HG03432 (cell line): ENCODE data around the gene FIGLA.
"Not testable (repeated sequence)": the region's sequence is repeated elsewhere in the genome, so short reads cannot be mapped to it uniquely, and the experiment has no call there.

Experiments
- ATAC-seq: cut with Tn5 transposase; IDR thresholded peaks from one replicate; pipeline ENCODE4 v1.9.1; 2021; ENCODE audit warnings: mild to moderate bottlenecking, moderate library complexity; ENCODE audit not compliant: unreplicated experiment

The FIGLA gene

DNA sequence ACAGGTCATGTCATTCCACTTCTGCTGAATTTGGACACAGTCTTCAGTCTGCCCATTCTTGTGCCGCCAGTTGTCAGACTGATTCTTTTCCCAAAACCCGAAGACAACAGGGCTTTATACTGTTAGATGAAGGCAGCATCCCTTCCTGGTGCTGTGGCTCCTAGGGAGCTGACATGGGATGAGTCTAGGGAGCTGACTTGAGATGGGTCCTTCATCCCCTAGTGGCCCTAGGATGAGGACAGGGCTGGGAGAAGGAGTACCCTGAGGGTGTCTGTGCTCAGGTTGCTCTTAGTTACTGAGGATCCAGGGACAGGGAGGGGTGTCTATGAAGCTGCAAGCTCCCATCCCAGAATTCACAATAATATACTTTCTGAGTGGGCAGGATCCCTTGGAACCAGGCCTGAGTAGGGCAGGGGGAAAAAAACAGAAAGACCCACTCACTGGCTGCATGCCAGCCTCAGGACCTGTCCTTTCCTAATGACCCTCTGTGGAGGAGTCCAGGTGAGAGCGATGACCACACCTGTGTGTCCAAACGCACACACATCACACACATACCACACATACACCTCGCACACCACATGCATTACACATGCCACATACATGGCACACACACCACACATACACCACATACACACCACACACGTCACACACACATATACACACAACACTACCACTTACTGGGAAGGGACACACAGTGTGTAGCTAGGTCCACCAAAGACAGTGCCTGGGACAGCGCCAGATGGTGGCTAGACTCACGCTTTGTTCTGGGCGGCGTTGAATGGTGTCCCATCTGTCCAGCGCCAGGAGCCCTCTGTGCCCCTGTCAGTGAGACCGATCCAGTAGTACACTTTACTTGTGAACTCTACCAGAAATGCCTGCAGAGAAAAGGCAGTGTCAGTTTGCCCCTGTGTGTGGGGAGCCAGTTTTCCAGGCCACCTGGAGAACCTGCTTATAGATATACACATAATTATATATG, 18.8 kb upstream of the FIGLA start:
- ATAC-seq: no peak

DNA sequence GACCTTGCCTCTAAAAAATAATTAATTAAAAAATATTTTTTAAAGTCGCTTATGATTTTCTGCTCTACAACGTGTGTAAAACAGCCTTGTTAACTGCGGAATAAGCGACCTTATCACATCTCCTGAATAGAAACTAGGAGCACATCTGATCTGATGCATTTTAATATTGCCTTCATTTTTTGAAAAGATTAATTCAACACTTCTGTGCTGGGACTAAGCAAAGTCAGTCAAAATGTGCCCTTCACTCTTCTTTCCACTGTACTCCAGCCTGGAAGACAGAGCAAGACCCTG, 17.3 kb upstream of the FIGLA start:
- no peak for ATAC-seq

DNA sequence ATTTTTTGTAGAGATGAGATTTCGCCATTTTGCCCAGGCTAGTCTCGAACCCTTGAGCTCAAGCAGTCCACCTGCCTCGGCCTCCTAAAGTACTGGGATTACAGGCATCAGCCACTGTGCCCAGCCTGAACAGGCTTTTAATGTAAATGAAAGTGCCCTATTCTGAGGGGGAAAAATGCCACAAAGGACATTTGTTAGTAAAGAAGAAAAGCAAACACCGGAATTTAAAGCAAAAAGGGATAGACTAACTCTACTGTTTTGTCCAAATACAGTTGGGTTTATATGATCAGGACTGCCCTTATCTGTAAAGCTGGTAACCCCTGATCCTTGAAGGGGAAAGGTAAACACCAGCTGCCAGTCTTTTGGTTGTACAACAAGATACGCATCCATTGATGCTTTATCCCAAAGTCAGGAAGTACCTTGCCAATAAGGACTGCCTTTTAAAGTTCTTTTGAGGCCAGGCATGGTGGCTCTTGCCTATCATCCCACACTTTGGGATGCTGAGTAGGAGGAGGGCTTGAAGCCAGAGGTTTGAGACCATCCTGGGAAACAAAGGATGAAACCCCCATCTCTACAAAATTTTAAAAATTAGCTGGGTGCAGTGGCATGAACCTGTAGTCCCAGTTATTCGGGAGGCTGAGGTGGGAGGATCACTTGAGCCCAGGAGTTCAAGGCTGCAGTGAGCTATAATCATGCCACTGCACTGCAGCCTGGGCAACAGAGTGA, 16.8 kb upstream of the FIGLA start:
- ATAC-seq: no peak

DNA sequence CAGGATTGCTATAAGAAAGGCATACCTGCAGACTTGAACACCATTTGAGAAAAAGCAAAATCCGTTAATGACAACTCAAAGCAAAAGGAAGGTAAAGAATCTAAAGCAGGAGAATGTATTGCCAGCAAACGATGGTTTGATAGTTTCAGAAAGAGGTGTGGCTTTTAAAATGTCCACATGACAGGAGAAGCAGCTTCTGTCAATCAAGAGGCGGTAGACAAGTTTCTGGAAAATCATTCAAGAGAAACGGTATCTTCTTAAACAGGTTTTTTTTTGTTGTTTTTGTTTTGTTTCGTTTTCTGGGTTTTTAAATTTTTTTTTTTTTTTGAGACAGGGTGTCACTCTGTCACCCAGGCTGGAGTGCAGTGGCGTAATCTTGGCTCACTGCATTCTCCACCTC, 16.2 kb upstream of the FIGLA start:
- no peak for ATAC-seq

DNA sequence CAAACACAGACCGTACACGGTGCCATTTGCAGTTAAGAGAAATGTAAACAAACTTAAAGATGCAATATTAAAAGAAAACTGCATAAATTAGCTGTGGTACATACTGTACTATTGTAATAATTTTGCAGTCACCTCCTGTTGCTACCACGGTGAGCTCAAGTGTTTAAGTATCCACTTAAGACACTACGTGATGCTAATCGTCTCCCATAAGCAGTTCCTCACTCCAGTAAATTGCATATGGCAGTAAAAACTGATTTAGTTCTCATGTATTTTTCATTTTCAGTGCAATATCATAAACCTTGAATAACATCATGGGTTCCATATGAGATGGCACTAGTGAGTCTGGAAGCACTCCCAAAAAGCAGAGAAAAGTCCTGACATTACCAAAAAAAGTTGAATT, 15.6 kb upstream of the FIGLA start:
- no peak for ATAC-seq

DNA sequence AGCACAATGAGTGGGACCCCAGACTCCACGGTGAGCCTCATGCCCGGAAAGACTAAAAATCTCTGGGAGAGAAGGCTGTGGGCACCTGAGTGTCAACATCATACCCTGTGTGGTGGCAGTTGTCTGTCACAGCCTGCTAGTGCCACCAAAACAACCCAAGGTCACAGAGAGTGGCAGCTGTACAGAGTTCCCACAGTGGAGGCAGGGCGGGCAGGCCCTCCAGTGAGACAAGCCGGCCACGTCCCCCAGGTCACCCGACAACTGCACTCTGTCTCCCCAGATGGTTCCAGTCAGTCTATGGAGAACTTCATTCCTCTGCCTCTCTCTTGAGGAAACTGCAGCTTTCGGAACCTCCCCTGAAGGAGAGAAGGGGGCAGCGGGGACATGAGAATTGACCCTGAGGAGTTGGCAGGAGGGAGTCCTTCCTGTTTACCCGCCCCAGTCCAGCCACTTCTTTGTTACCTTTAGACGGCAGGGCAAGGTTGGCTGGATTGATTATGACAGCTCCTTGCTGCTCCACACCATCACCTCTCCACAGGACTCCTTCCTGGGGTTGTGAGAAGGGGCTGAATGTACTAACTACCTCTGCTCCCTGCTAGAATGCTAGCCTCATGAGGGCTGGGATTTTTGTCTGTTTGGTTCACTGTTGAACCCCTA, 11.3 kb upstream of the FIGLA start:
- ATAC-seq: no peak

DNA sequence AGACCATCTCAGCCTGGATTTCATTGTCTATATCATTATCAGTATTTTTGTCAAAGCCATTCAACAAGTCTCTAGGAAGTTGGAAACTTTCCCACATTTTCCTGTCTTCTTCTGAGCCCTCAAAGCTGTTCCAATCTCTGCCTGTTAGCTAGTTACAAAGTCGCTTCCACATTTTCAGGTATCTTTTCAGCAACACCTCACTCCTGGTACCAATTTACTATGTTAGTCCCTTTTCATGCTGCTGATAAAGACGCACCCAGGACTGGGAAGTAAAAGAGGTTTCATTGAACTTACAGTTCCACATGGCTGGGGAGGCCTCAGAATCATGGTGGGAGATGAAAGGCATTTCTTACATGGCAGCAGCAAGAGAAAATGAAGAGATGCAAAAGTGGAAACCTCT, 9.3 kb upstream of the FIGLA start:
- ATAC-seq: no peak

DNA sequence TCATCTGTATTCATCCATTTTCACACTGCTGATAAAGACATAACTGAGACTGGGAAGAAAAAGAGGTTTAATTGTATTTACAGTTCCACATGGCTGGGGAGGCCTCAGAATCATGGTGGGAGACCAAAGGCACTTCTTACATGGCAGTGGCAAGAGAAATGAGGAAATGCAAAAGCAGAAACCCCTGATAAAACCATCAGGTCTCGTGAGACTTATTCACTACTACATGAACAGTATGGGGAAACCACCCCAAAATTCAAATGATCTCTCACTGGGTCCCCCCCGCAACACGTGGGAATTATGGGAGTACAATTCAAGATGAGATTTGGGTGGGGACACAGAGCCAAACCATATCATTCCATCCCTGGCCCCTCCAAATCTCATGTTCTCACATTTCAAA, 7.6 kb upstream of the FIGLA start:
- ATAC-seq: not testable (repeated sequence)

DNA sequence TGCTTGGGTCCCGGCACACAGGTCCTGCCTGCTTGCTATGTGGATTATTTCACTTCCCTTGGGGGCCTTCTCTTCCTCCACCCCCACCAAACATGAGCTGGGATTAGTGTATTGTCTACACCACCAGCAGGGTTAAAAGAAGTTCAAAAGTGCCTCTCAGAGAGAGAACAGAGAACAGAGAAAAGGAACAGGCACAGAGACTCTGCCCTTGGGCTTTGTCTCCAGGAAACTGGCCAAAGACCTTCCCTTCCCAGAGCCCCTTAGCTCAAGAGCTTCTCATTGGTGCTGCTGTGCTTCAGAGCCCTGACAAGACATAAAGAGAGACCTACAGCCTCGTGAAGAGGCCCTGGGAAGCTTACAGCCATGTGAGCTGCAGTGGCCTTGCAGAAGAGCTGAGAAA, 7.1 kb upstream of the FIGLA start:
- ATAC-seq: no peak

DNA sequence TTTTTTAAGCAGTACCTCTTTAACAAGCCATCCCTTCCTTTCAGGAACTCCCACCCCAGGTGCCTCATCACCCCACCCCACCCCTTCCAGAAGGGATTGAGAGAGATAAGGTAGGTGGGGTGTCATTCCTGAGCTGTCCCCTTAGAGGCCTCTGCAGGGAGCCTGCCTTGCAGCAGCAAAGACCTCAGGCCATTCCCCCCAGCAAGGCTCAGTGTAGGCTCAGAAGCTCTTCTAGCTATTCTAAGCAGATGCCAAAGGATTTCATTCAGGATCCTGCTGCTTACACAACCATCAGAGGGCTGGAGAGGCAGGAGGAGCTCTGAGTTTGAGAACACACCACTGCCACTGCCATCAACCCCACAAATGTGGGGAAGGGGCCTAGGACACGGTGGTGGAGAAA, 5.8 kb upstream of the FIGLA start:
- no peak for ATAC-seq

DNA sequence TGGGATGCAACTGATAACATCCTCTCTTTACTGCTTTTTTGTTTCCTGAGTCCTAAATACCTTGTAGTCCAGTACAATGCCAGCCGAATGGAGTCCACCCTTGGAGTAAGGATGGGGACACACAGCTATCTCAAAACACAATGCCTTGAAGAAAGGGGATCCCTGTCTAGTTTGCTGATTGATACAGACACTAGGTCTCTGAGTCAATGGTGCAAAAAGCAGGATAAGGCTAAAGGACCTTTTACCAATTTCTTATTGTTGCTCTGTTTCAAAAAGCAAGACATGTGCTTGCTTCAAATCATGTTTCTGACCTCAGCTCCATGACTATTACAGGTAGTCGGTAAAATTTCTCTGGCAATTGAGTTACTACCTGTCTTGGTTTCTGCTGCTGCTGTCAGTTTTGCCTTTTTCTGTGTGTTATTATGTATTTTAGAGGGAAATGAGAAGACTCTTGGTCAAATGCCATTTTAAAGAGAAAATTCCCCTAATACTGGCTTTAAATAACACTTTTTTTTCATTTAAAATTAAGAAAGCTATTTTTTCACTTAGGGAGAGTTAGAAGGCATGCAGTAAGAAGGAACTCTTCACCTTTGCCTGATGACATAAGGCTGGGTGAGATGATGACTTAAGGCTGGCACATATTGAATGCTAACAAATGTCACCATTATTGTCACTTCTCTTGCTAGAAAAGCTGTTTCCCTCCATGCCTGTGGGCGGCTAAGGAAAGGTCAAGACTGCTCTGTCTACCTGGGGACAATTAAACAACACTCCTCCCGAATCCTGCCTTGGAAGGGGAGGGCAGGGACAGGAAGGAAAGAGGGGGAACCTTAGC, 4.9 kb upstream of the FIGLA start:
- ATAC-seq: no peak

DNA sequence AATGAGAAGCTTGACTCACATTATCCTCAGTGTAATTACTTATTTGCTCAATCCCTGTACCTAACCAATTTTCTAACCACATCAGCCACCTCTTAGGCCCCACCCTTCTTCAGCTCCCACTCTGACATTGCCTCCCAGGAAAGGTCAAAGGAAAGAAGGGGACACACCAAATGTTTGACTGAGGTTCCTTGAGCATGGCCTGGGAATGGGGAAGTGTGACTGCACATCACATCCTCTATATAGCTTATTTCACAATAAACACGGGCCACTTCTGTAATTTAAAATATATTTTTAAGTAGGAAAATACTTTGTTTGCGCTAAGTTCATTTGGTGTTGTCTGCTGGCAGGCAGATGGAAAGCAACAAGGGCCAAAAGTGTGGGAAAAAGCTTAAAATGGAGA, 3.0 kb upstream of the FIGLA start:
- ATAC-seq: no peak

DNA sequence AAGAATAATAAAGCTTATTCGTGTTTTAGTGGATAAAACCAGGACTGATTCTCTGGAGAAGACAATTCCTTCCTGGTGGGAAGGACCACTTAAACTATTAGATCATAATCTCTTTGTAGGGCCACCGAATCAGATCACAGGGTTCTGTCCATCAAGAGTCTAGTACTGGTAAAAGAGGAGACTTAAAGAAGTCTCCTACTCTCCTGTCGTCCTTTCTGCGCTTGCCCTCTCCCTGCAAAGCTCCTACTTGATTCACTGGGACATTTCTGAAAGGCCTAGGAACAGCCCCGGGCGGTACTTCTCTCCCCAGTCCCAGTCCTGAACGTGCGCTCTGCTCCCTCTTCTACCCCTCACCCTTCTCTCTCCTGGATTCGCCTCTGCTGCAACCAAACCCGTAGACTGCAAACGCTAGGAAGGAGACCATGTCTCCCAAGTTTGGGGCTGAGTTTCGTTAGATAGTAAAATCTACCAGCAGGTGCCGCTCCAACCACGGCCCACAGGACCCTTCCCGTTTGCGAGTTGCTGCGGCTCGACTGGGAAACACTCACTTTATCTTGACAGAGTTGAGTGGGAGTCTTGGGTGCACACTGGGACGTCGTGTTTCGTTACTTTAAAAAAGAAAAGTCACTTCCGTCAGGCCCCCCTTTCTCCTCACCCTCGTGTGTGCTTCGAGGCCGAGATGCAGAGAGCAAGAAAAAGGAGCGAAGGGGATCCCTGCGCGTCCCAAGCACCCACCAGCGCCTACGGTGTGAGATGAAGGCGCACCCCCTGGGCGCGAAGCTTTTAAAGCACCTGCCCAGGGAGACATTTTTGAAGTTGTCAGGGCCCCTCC, 923 bp downstream of the FIGLA start:
- ATAC-seq: no peak

DNA sequence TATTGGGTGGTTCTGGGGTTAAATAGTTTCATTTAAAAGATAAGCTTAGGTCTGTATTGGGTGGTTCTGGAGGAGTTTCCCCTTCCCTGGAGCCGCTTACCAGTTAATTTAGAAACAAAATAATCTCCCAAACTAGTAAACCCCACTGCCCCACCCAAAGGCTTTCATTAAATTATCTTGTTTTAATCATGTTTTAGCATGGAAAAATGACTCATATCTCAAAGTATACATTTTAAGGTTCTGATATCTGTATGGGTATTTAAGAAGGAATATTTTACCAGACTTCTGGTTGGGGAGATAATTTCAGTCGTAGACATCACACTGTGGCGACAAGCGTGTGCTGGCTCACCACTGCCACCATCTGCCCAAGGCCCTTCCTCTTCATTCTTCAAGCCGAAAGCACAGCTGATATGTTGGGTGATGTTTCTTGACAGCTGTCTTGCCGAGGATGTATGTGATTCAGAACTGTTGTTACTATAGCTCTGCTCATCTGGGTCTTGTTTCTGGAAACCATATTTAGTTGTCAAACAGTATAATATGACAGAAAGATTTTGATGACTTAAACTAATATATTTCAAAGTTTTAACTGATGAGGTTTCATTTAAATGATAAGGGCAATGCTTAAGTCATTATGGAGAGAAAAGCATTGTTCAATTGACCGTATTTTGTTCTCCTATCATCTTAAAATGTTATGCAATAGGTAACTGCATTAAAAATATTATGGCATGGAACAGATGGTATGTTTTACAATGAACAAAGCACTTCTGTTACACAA, 5.1 kb downstream of the FIGLA start:
- ATAC-seq: no peak

DNA sequence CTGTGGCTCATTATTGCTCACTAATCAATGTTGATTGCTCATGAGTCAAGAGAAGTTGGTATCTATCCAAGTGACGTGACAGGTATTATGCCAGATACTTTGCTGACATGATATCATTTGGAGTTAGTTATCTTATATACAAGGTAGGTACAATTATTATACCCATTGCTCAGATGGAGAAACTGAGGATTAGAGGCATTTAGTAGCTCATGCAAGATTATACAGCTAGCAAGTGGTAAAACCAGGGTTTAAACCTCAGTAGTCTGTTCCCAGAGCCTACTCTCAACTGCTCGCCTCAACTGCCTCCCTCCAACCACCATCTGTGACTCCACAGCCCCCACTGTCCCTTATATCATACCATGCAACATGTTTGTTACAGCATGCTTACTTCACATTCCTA, 6.1 kb downstream of the FIGLA start:
- ATAC-seq: no peak

DNA sequence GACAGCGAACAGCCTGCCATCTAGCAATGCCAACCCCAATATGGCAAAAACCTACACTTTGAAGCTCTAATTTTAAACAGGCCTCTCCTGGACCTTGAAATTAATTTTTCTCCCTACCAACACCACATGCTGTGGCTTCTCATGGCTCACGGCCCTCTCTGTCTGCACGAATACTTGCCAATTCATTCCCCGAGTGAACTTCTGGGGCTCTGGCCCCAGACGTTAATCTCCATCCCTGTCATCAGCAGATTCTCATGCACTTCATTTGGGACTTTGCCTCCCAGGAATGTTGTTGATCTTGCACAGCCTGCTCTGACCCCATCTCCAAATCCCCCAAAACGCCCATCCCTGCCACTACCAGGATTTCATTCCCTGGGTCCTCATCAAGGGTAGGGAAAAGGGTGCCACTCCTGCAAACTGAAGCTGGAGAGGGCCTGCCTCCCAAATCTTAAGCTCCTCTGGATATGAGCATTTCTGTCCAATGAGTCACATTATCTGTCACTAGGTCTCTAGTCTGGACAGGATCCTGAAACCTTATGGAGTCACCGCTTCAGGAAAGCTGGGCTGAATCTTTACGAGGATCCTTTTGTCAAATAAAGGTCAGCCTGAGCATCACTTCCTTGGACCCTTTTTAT, 10.4 kb downstream of the FIGLA start:
- no peak for ATAC-seq

DNA sequence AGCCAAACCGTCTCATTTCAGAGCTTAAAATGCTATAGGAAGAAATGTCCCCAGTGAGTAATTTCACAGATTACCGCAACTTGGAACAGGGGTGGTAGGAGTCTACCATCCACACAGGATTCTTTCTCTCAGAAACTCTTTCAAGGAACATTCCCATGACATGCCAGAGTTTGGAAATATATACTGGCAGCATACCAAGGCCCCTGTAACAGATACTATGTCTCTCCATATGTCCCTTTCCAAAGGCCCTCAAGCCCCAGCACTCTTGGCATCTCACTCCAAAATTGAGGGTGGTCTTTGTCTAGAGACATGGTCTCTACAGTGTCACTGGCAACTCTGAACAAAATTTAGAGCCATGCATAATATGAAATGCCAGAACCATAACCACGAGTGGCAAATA, 11.0 kb downstream of the FIGLA start:
- no peak for ATAC-seq

DNA sequence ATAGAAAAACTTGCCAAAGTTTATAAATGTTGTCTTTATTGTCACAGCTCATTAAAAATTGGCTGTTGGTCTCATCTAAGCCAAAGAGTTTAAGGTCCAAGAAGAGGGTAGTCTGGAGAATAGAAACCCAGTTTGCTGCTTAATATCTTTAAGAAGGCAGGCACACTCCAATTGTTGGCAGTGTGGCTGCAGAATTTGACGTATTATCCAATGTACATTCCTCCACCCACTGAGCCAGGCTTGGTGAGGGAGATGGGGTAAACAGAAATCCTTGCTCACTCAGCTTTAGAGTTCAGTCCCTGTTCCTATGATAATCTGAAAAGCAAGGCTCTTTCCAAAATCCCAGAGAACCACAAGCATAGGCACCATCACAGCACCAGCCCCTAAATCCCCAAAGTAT, 11.8 kb downstream of the FIGLA start:
- no peak for ATAC-seq

DNA sequence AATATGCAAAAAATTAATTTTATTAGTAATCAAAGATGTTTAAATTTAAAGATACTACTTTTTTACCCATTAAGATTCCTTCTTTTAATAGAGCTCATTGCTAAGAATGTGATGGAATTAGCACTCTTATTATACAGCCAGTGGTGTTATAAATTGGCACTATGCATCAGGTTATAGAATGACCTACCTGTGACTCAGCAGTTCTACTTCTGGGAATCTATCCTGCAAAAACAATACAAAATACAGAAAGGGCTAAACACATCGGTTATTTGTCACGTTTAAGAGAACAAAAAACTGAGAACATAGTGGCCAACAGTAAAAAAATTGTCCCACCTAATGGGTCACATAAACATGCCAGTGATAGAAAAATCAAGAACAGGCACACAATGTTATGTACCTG, 13.0 kb downstream of the FIGLA start:
- ATAC-seq: no peak
